Measurements from ENCODE around the gene SEL1L2.

The SEL1L2 gene

GRCh38 chr20:13929836-13930235, 60.6 kb downstream of the SEL1L2 start:
- in situ Hi-C loops (cut with MboI; ENCODE audit: low sequenced_read_pairs): no loop called here

- in situ Hi-C loops (cut with MboI; ENCODE audit: low sequenced_read_pairs): no loop called here
Measured at GRCh38 chr20:13928901-13929300, 61.5 kb downstream of the SEL1L2 start.

- in situ Hi-C loops (cut with MboI; ENCODE audit: low sequenced_read_pairs): no loop called here
Measured at GRCh38 chr20:13927171-13927570, 63.2 kb downstream of the SEL1L2 start.

GRCh38 chr20:13922241-13922640, 68.2 kb downstream of the SEL1L2 start:
- in situ Hi-C loops (cut with MboI; ENCODE audit: low sequenced_read_pairs): no loop called here

- in situ Hi-C loops (cut with MboI; ENCODE audit: low sequenced_read_pairs): no loop called here
Measured at GRCh38 chr20:13915284-13915683, 75.1 kb downstream of the SEL1L2 start.

GRCh38 chr20:13913572-13913971, 76.8 kb downstream of the SEL1L2 start:
- in situ Hi-C loops (cut with MboI; ENCODE audit: low sequenced_read_pairs): no loop called here

GRCh38 chr20:13913131-13913530, 77.3 kb downstream of the SEL1L2 start:
- in situ Hi-C loops (cut with MboI; ENCODE audit: low sequenced_read_pairs): no loop called here

GRCh38 chr20:13910492-13910891, 79.9 kb downstream of the SEL1L2 start:
- in situ Hi-C loops (cut with MboI; ENCODE audit: low sequenced_read_pairs): no loop called here

GRCh38 chr20:13909067-13909466, 81.3 kb downstream of the SEL1L2 start:
- in situ Hi-C loops (cut with MboI; ENCODE audit: low sequenced_read_pairs): no loop called here

- in situ Hi-C loops (cut with MboI; ENCODE audit: low sequenced_read_pairs): no loop called here
Measured at GRCh38 chr20:13904766-13905165, 85.6 kb downstream of the SEL1L2 start.

- in situ Hi-C loops (cut with MboI; ENCODE audit: low sequenced_read_pairs): no loop called here
Measured at GRCh38 chr20:13900496-13900895, 89.9 kb downstream of the SEL1L2 start.

GRCh38 chr20:13898012-13898612, 92.3 kb downstream of the SEL1L2 start:
- in situ Hi-C loops (cut with MboI; ENCODE audit: low sequenced_read_pairs): no loop called here

GRCh38 chr20:13891575-13891974, 98.8 kb downstream of the SEL1L2 start:
- in situ Hi-C loops (cut with MboI; ENCODE audit: low sequenced_read_pairs): no loop called here

- in situ Hi-C loops (cut with MboI; ENCODE audit: low sequenced_read_pairs): no loop called here
Measured at GRCh38 chr20:13884803-13885202, 105.6 kb downstream of the SEL1L2 start.

GRCh38 chr20:13883425-13883824, 107.0 kb downstream of the SEL1L2 start:
- in situ Hi-C loops (cut with MboI; ENCODE audit: low sequenced_read_pairs): no loop called here

- in situ Hi-C loops (cut with MboI; ENCODE audit: low sequenced_read_pairs): no loop called here
Measured at GRCh38 chr20:13878566-13878965, 111.8 kb downstream of the SEL1L2 start.

- in situ Hi-C loops (cut with MboI; ENCODE audit: low sequenced_read_pairs): no loop called here
Measured at GRCh38 chr20:13877793-13878192, 112.6 kb downstream of the SEL1L2 start.

GRCh38 chr20:13875265-13875811, 115.1 kb downstream of the SEL1L2 start:
- in situ Hi-C loops (cut with MboI; ENCODE audit: low sequenced_read_pairs): no loop called here

GRCh38 chr20:13874394-13875157, 115.8 kb downstream of the SEL1L2 start:
- in situ Hi-C loops (cut with MboI; ENCODE audit: low sequenced_read_pairs): no loop called here

GRCh38 chr20:13873831-13874230, 116.6 kb downstream of the SEL1L2 start:
- in situ Hi-C loops (cut with MboI; ENCODE audit: low sequenced_read_pairs): no loop called here

- in situ Hi-C loops (cut with MboI; ENCODE audit: low sequenced_read_pairs): no loop called here
Measured at GRCh38 chr20:13870170-13870748, 120.2 kb downstream of the SEL1L2 start.

- in situ Hi-C loops (cut with MboI; ENCODE audit: low sequenced_read_pairs): no loop called here
Measured at GRCh38 chr20:13868331-13868730, 122.1 kb downstream of the SEL1L2 start.

Data from HL-60/S4 treated with retinoic acid at 250 ng/mL for 4 days and 3 days (cell line).